Measurements from ENCODE around the gene UMODL1.

The UMODL1 gene

DNA sequence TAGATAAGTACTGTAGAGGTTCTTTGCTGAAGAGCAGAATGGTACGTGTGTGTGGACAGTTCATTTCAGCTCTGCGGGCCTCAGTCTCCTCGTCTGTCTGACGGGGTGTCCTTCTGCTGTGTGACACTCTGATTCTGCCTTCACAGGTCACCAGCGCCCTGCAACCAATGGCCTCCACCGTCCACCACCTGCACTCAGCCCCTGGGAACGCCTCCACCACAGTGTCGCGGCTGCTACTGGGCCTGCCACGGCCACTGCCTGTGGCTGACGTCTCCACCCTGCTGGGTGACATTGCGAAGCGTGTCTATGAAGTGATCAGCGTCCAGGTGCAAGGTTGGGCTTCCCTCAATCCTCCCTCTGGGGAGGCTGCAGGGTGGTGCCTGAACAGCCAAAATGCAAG, 17.0 kb downstream of the UMODL1 start:
- no peak for DNase-seq (ENCODE audit: low read depth)
- TF ChIP-seq, protein P1, sequence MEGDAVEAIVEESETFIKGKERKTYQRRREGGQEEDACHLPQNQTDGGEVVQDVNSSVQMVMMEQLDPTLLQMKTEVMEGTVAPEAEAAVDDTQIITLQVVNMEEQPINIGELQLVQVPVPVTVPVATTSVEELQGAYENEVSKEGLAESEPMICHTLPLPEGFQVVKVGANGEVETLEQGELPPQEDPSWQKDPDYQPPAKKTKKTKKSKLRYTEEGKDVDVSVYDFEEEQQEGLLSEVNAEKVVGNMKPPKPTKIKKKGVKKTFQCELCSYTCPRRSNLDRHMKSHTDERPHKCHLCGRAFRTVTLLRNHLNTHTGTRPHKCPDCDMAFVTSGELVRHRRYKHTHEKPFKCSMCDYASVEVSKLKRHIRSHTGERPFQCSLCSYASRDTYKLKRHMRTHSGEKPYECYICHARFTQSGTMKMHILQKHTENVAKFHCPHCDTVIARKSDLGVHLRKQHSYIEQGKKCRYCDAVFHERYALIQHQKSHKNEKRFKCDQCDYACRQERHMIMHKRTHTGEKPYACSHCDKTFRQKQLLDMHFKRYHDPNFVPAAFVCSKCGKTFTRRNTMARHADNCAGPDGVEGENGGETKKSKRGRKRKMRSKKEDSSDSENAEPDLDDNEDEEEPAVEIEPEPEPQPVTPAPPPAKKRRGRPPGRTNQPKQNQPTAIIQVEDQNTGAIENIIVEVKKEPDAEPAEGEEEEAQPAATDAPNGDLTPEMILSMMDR (IDR thresholded peaks at IDR 0.05; ENCODE audit: low read depth, low read length), result no peak
- TF ChIP-seq MYC (IDR thresholded peaks at IDR 0.05; ENCODE audit: low read depth, low read length), result no peak
- TF ChIP-seq MAX (IDR thresholded peaks at IDR 0.05; ENCODE audit: low read depth, low read length), result no peak
- TF ChIP-seq POLR2A (IDR thresholded peaks at IDR 0.05; ENCODE audit: extremely low read depth, insufficient read length), result no peak
- no peak overlapping the region for H3K4me3 ChIP-seq (ENCODE audit: low read depth, low read length)

DNA sequence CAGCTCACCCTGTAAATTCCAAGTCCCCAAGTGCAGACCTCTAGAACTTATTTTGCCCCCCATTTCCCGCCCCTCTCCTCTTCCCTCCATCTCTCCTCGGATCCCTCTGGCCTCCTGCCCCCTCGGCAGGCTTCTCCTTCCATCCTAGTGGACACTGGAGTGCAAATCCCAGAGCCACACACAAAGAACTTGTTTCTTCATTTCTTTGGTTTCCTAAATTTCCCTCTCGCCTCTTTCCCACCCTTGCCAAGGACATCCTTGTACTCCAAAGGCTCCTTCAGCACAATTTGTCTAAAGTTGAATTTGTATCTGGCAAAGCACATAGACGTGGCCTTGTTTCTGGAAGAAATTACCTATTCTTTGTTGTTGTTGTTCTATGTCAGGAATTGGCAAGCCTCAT, 17.5 kb downstream of the UMODL1 start:
- no peak for DNase-seq (ENCODE audit: low read depth)
- TF ChIP-seq MYC (IDR thresholded peaks at IDR 0.05; ENCODE audit: low read depth, low read length), result no peak
- no peak for TF ChIP-seq POLR2A (IDR thresholded peaks at IDR 0.05; ENCODE audit: extremely low read depth, insufficient read length)
- no peak for TF ChIP-seq MAX (IDR thresholded peaks at IDR 0.05; ENCODE audit: low read depth, low read length)
- TF ChIP-seq, protein P1 (IDR thresholded peaks at IDR 0.05; ENCODE audit: low read depth, low read length), result no peak
- H3K4me3 ChIP-seq (ENCODE audit: low read depth, low read length), result no peak overlapping the region

GRCh38 chr21:42089093-42089631, 18.0 kb downstream of the UMODL1 start:
- no peak for DNase-seq (ENCODE audit: low read depth)
- H3K4me3 ChIP-seq (ENCODE audit: low read depth, low read length), result no peak overlapping the region
- TF ChIP-seq, protein P1 (IDR thresholded peaks at IDR 0.05; ENCODE audit: low read depth, low read length), result no peak
- TF ChIP-seq POLR2A (IDR thresholded peaks at IDR 0.05; ENCODE audit: extremely low read depth, insufficient read length), result no peak
- TF ChIP-seq MAX (IDR thresholded peaks at IDR 0.05; ENCODE audit: low read depth, low read length), result no peak
- TF ChIP-seq MYC (IDR thresholded peaks at IDR 0.05; ENCODE audit: low read depth, low read length), result no peak

- H3K4me3 ChIP-seq (ENCODE audit: low read depth, low read length), result no peak overlapping the region
- TF ChIP-seq MYC (IDR thresholded peaks at IDR 0.05; ENCODE audit: low read depth, low read length) (no peak), MAX (IDR thresholded peaks at IDR 0.05; ENCODE audit: low read depth, low read length) (no peak), POLR2A (IDR thresholded peaks at IDR 0.05; ENCODE audit: extremely low read depth, insufficient read length) (no peak)
- TF ChIP-seq, protein P1 (IDR thresholded peaks at IDR 0.05; ENCODE audit: low read depth, low read length), result no peak
- DNase-seq (ENCODE audit: low read depth), result no peak
These were observed 18.7 kb downstream of the UMODL1 start for GRCh38 chr21:42089665-42090310.

DNA sequence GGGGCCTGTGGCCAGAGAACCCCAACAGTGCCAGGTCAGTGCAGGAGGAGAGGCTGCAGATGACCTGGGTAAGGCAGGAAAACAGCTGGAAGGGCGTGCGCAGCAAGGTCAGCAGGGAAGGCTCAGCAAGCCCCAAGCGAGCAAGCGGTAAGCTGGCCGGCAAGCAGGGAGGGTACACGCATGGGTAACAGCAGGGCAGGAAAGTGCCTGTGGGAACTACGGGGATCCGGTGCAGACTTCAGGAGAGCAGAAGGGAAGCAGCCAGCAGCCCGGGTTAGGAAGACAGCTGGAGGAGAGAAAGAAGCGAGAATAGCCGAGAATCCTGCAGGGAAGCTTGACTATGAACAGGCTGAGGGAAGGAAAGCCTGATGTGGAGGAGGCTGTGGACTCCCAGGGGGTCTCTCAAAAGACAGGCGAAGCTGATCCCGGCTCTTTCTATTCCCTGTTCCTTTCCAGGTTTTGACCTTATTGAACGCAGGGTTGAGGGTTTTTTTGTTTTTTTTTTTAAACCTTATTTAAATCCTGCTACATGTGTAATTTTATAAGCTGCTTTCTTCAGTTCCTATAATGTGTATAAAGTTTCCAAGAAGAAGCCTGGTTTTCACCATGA, 20.9 kb downstream of the UMODL1 start:
- TF ChIP-seq MYC (IDR thresholded peaks at IDR 0.05; ENCODE audit: low read depth, low read length), result no peak
- no peak for TF ChIP-seq MAX (IDR thresholded peaks at IDR 0.05; ENCODE audit: low read depth, low read length)
- no peak for DNase-seq (ENCODE audit: low read depth)
- no peak overlapping the region for H3K4me3 ChIP-seq (ENCODE audit: low read depth, low read length)

GRCh38 chr21:42092771-42093170, 21.7 kb downstream of the UMODL1 start:
- no peak overlapping the region for H3K4me3 ChIP-seq (ENCODE audit: low read depth, low read length)
- DNase-seq (ENCODE audit: low read depth), result no peak
- TF ChIP-seq, protein P1 (IDR thresholded peaks at IDR 0.05; ENCODE audit: low read depth, low read length), result no peak
- no peak for TF ChIP-seq MYC (IDR thresholded peaks at IDR 0.05; ENCODE audit: low read depth, low read length)
- no peak for TF ChIP-seq POLR2A (IDR thresholded peaks at IDR 0.05; ENCODE audit: extremely low read depth, insufficient read length)
- TF ChIP-seq MAX (IDR thresholded peaks at IDR 0.05; ENCODE audit: low read depth, low read length), result no peak

All from NB4 (cell line).